DMS79 (cell line): Measurements from ENCODE around the gene CEACAM19.
"Not testable (repeated sequence)": the region's sequence is repeated elsewhere in the genome, so short reads cannot be mapped to it uniquely, and the experiment has no call there.

ENCODE experiments used
- DNase-seq: peaks from one replicate; lab custom pipeline; 2025; lab: John Stamatoyannopoulos, UW

CEACAM19 gene

DNA sequence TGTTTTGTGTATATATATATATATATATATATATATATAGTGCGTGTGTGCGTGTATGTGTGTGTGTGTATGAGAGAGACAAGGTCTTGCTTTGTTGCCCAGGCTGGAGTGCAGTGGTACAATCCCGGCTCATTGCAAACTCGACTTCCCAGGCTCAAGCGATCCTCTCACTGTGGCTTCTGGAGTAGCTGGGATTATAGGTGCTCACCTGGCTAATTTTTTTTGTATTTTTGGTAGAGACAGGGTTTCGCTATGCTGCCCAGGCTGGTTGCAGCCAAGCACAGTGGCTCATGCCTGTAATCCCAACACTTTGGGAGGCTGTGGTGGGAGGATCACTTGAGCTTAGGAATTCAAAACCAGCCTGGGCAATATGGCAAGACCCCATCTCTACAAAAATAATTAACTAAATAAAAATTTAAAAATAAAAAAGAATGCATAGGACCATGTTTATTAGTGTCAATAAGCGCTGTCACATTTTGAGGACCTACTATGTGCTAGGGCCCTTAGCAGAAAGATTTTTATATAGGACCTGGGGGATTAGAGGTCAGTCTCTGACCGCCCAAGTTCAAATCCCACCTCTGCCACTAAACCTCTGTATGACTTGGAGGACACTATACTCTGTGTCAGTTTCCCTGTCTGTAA lies 25.8 kb upstream of the CEACAM19 start:
- DNase-seq: no peak

DNA sequence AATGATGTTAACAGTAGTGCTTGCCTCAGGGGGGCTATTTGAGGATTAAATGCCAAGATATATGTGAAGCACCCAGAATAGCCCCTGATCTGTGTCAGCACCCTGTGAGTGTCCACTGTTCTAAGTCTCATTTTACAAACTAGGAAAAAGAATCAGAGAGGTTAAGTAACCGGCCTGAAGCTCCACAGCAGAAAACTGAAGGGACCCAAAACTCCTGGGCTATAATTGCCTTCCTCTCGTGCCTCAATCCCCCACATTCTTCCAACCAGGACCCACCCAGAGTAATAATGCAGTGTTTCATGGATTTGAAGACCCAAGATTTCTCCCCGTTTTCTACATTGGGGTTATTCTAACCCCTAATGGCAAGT lies 25.2 kb upstream of the CEACAM19 start:
- DNase-seq: no peak

DNA sequence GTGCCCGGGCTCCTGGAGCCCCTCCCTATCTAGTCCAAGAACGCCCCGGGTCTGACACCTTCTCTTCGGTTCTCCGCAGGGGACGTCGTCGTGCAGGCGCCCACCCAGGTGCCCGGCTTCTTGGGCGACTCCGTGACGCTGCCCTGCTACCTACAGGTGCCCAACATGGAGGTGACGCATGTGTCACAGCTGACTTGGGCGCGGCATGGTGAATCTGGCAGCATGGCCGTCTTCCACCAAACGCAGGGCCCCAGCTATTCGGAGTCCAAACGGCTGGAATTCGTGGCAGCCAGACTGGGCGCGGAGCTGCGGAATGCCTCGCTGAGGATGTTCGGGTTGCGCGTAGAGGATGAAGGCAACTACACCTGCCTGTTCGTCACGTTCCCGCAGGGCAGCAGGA lies 24.1 kb upstream of the CEACAM19 start:
- DNase-seq: no peak

DNA sequence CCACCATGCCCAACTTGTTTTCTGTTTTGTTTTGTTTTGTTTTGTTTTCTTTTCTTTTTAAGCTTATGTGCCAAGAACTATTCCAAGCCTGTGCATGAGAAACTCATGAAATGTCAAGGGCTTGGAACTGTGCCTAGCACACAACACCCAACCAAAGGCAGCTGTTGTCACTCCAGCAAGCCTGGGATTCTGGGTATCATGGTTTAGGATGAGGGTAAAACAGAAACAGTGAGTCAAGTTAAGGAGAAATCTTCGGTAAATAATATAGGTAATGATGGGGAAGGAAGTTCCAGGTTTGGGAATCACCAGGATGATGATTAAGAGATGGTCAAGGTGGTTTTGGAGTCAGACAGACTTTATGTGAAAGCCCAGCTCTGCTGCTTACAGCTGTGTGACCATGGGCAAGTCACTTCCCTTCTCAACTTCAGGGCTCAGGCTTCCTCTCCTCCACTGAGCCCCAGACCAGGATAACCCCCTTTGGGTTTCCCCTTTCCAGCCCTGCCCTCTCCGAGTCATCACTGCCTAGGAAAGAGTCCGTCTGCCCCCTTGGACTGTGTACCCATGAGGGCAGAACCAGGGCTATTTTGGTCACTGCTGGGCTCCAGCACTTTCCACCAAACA lies 22.5 kb upstream of the CEACAM19 start:
- DNase-seq: no peak

DNA sequence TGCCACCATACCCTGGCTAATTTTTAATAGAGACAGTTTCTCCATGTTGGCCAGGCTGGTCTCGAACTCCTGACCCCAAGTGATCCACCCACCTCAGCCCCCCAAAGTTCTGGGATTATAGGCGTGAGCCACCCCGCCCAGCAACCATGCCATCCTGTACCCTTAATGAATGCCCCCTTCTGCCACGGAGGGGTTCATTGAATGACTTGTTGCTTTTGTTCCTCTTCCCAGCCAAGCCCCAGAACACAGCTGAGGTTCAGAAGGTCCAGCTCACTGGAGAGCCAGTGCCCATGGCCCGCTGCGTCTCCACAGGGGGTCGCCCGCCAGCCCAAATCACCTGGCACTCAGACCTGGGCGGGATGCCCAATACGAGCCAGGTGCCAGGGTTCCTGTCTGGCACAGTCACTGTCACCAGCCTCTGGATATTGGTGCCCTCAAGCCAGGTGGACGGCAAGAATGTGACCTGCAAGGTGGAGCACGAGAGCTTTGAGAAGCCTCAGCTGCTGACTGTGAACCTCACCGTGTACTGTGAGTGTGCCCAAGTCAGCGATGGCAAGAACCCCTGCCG lies 21.6 kb upstream of the CEACAM19 start:
- DNase-seq: no peak

DNA sequence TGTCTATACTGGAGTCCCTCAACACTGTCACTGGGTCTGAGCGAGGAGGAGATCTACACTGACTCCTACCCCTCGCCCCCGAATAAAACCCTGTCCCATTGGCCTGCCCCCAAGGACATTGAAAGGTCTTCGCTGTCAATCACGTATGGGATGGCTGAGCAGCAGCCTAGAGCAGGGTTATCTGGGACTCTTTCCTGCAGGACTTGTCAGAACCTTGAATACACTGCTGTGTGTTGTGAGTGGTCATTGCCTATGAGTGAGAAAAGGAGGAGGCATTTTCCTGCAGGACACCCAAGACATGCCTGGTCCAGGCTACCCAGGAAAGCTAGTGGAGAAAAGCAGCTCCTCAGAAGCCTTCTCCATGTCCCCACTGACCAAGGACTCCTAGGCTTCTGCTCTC lies 17.9 kb upstream of the CEACAM19 start:
- no peak for DNase-seq

DNA sequence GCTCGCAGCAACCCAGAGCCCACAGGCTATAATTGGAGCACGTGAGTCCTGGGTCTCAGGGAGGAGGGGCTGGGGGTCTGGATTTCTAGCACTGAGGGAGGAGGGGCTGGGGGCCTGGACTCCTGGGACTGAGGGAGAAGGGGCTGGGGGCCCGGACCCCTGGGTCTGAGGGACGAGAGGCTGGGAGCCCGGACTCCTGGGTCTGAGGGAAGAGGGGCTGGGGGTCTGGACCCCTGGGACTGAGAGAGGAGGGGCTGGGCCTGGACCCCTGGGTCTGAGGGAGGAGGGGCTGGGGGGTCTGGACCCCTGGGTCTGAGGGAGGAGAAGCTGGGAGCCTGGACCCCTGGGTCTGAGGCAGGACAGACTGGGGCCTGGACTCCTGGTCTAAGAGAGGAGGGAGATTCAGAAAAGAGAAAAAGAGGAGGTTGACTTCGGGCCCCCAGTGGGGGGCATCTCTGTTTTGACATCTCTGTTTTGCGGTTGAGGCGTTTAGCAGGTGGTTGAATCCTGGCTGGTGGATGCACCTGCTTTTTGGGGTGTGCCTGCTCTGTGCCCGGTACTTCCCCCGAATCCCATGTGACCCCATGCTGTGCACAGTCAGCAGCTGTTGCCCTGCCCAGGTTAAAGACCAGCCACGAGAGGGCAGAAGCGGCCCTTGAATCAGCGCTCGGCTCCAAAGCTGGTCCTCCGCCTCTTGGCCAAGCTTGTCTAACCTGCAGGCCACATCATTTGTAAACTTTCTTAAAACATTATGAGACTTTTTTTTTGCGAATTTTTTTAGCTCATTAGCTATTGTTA lies 17.1 kb upstream of the CEACAM19 start:
- no peak for DNase-seq

DNA sequence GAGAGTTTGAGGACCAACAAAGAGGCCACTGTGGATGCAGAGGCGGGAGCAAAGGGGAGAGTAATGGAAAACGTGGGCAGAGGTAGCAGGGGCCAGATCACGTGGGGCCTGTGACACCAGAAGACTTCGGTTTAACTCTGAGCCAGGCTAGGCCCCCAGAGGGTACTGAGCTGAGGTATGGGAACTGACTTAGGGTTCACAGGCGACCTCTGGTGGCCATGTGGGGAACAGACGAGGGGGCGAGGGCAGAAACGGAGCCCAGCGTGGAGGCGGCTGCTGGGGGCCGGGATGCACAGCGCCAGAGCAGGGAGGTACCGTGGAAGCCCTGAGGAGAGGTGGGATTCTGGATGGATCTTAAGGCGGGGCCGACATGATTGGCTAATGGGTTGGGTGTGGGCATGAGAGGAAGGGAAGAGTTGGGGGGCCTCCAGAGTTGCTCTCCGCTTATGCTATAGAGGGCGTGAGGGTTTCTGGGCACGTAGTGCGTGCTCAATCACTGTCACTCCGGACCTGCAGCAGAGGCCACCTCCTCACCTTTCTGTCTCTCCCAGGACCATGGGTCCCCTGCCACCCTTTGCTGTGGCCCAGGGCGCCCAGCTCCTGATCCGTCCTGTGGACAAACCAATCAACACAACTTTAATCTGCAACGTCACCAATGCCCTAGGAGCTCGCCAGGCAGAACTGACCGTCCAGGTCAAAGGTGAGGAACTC lies 13.9 kb upstream of the CEACAM19 start:
- DNase-seq: peak; percentile 11

DNA sequence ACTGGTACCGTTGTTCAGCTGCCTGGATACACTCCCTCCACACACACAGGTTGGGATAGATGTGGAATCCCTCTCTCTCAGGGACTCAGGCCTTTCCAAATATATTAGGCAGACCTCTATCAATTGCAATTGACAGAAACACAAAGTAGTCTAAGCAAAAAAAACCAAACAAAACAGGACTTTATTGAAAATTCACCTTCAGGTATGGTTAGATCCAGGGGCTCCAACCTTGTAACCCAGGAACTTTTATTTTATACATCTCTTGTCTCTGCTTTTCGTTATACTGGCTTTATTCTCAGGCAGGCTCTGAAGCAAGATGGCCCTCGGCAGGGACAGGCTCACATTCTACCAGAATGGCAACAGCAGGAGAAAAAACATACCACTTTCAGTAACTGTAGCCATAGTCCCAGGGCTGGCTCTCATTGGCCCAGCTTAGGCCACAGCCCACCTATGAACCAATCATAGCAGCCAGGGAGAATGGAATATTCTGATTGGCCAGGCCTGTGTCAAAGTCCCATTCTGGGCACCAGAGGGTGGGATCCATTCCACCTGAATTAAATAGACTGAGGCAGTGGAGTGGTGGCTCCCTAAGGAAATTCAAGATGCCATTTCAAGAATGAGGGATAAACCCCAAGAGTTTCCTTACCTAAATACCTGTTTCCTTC lies 13.1 kb upstream of the CEACAM19 start:
- DNase-seq: no peak

DNA sequence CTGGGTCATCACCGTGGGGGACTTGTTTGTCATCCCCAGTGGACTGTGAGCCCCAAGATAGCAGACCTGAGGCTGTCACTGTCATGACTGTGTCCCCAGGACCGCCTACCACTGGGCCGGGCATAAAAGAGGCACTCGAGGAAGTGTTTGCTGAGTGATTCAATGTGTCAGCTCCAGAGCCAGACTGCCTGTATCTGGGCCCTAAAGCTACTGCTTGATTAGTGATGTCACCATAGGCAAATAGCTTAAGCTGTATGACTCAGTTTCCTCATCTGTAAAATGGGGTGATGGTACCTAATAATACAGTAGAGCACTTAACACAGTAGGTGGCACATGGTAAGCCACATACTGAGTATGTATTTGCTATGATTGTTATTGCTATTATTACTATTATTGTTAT lies 11.2 kb upstream of the CEACAM19 start:
- DNase-seq: no peak

DNA sequence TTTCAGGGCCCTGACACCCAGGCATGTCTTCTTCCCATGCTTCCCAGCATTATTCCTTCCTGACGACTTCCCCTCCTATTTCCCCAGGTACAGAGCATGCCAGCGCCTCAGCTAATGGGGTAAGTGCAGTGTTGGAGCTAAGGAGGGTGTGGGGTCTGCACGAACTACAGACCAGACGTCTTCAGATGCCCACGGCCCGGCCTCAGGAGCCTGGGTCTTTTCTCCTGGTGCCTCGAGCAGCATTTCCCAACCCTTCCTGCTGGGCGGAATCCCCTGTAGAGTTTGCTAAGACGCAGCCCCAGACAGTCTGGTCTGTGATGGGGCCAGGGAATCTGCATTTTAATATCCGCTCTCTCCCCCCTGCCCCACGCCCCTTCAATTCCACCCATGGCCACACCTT lies 10.1 kb upstream of the CEACAM19 start:
- DNase-seq: no peak

DNA sequence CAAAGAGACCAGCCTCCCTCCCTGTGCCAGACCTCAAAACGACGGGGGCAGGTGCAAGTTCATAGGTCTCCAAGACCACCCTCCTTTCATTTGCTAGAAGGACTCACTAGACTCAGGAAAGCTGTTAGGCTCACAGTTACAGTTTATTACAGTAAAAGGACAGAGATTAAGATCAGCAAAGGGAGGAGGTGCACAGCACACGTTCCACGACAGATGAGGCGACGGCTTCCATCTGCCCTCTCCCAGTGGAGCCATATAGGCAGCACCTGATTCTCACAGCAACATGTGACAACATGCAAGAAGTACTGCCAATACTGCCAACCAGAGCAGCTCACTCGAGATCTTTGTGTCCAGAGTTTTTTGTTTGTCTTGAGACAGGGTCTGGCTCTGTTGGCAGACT lies 9.4 kb upstream of the CEACAM19 start:
- DNase-seq: no peak

DNA sequence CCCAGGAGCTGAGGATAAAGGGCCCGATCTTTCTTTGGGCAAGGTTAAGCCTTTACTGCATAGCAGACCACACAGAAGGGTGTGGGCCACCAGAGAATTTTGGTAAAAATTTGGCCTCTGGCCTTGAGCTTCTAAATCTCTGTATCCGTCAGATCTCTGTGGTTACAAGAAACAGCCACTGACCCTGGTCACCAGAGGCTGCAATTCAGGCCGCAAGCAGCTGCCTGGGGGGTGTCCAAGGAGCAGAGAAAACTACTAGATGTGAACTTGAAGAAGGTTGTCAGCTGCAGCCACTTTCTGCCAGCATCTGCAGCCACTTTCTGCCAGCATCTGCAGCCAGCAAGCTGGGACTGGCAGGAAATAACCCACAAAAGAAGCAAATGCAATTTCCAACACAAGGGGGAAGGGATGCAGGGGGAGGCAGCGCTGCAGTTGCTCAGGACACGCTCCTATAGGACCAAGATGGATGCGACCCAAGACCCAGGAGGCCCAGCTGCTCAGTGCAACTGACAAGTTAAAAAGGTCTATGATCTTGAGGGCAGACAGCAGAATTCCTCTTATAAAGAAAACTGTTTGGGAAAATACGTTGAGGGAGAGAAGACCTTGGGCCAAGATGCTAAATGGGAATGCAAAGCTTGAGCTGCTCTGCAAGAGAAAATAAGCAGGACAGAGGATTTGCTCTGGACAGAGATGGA lies 8.4 kb upstream of the CEACAM19 start:
- DNase-seq: no peak

DNA sequence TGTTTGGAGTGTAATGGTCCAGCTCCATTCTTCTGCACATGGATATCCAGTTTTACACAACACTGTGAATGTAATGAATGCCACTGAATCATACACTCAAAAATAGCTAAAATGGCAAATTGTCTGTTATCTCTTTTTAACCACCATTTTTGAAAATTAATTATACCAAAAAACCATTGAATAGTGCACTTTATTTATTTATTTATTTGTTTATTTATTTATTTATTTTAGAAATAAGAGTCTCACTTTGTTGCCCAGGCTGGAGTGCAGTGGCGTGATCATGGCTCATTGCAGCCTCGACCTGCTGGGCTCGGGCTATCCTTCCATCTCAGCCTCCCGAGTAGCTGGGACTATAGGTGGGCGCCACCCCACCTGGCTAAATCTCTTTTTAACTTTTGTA lies 7.3 kb upstream of the CEACAM19 start:
- no peak for DNase-seq

DNA sequence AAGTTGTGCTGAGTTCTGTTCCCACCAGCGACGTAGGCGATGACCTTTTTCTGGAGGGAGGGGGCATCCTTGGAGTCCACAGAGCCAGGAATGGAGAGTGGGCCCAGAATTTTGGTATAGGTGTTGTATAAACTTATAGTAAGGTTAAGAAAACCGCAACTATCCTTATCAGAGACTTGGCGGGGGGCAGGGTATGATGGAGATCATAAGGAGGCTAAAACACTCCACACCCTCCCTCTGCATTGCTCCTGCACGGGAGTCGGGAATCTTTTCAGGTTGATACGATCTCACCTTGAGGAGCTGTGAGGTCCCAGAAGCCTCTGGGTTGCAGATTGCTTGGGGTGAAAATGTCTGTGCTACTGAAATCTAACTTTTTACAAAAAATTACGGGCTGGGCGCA lies 6.3 kb upstream of the CEACAM19 start:
- no peak for DNase-seq

DNA sequence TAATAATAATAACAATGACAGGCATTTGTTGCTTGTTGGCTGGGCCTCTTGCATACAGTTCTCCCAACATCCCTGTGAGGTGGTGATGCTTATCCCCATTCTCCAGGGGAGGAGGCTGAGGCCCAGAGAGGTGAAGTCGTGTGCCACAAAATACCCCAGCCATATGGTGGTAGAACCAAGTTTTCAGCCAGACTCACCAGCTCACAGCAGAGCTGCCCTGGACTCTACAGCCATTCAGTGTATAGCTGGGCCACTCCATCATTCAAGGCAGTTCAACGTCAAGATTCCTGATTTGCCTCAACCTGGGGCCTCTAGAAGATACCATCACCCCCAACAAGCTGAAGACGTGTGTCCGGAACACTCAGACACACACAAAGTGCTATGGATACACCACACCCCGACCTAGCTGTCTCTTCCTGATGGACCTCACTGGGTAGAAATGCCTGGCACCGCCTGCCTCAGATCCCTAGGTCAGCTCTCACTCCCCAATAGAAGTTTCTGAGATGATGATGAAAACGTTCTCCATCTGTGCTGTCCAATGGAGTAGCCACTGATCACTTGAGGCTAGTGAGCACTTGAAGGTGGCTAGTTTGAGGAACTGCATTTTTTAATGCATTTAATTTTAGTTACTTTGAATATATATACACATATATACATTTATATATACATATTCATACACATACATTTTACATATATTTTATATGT lies 4.3 kb upstream of the CEACAM19 start:
- no peak for DNase-seq

DNA sequence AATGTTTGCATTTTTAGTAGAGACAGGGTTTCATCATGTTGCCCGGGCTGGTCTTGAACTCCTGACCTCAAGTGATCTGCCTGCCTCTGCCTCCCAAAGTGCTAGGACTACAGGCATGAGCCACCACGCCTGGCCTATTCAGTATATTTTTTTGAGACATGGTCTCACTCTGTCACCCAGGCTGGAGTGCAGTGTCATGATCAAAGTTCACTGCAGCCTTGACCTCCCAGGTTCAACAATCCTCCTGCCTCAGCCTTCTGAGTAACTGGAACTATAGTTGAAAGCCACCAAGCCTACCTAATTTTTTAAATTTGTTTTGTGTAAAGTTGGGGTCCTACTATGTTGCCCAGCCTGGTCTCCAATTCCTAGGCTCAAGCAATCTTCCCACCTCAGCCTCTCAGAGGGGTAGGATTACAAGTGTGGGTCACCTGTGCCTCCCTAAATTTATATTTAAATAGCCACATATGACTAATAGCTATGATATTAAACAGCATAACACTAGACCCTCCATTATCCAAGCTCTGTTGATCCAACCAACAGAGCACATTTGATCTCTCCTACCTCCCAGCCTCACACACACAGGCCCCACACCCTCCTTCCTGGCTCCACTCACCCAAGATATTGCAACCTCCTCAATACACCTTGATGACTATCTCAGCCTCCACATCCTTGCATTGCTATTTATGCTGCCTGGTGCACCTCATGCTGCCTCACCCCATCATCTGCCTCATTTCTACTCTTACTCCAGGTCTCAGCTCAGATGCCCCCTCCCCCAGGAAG lies 2.1 kb upstream of the CEACAM19 start:
- DNase-seq: no peak

DNA sequence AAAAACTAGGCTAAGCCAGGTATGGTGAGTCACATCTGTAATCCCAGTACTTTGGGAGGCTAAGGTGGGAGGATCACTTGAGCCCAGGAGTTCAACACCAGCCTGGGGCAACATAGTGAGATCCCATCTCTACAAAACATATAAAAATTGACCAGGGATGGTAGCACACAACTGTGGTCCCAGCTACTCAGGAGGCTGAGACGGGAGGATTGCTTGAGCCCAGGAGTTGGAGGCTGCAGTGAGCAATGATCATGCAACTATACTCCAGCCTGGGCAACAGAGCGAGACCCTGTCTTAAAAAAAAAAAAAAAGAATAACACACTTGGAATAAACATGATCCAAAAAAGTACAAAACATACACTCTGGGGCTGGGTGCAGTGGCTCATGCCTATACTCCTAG lies 1.3 kb upstream of the CEACAM19 start:
- not testable (repeated sequence) for DNase-seq

DNA sequence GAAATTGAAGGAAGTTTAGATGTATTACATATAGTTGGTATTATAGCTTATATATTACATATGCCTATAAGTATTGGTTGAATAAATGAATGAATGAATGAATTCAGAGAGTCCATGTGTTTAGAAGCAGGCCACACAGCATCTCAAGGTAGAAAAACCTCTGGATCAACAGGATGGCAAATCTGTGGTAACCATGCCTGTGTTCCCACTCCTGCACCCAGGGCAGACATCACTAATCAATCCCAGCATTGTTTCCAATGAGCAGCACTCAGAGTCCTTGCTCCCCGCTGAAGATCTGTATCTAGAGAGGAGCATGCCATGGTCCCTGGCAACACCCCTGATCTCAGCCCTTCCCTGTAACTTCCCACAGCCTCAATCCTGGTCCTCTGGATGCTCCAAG lies 944 bp downstream of the CEACAM19 start:
- DNase-seq: no peak

DNA sequence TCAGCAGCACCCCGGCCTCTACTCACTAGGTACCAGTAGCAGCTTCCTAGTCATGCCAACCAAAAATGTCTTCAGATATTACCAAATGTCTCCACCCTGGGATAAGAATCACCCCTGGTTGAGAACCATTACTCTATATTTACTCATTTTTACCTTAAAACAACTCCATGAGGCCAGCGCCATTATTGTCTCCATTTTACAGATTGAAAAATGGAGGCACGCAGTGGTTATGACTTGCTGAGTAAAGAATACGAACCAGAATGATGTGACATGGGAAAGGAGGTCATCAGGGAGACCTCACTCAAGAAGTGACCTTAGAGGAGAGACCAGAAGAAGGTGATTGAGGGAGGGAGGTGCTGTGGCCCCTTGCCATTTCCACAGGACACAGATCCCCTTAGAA lies 2.2 kb downstream of the CEACAM19 start:
- DNase-seq: no peak
